Ovary (tissue), 10 donors: ENCODE measurements around the gene OR6M1. TPM values are rescaled to one million over a fixed set of nuclear protein-coding genes. Genes with fewer than 3 reads are reported as not detected.

Experiments
- DNase-seq, 5 donors: peaks; one replicate each; pipeline ENCODE4 v3.0.0-alpha.2; 2019 to 2020
- H3K27ac ChIP-seq, 2 donors: fragments of 200-600 bp; one replicate each; pipeline versions ENCODE4 v1.5.1 to v1.8.0; 2019 to 2022
- H3K27me3 ChIP-seq: fragments of 200-600 bp; one replicate; pipeline ENCODE4 v1.8.0; 2022
- H3K36me3 ChIP-seq: fragments of 200-600 bp; sonication (generic); one replicate; pipeline ENCODE4 v1.5.1; 2019
- H3K4me1 ChIP-seq: one replicate; pipeline ENCODE4 v1.8.1; 2013; ENCODE audit warnings: mild to moderate bottlenecking, moderate library complexity; ENCODE audit not compliant: insufficient read depth
- H3K4me3 ChIP-seq: fragments of 200-600 bp; sonication (generic); one replicate; pipeline ENCODE4 v1.5.1; 2017
- H3K9me3 ChIP-seq, 2 donors: fragments of 200-600 bp in 1 of 2; sonication (generic) in 1 of 2; one replicate each; pipeline versions ENCODE4 v1.5.1 to v1.8.1; 2013 to 2019; ENCODE audit warnings: mild to moderate bottlenecking in 1 of 2, moderate library complexity in 1 of 2
- CTCF ChIP-seq, 3 donors: fragments of 450-650 bp in 2 of 3; fragments of 200-600 bp in 1 of 3; IDR thresholded peaks; one replicate each; pipeline versions ENCODE4 v1.5.1 to v1.8.0; 2016 to 2022; ENCODE audit warnings: antibody characterized with exemption in 3 of 3, mild to moderate bottlenecking in 1 of 3
- EP300 ChIP-seq: sonication (generic); formaldehyde crosslinking; IDR thresholded peaks from one replicate; pipeline ENCODE4 v1.6.1; 2017; ENCODE audit warnings: antibody characterized with exemption
- POLR2A ChIP-seq: fragments of 450-650 bp; IDR thresholded peaks from one replicate; pipeline ENCODE4 v1.6.1; 2017; ENCODE audit warnings: antibody characterized with exemption, mild to moderate bottlenecking, moderate library complexity
- WGBS, 3 donors: extraction: QIAGEN DNeasy Blood & Tissue Kit in 1 of 3; methylation state at CpG; one replicate each; pipeline versions ENCODE4 v1.1.5 to v1.1.7; 2013 to 2017; 5-methylcytosine and 5-hydroxymethylcytosine counted together
- intact Hi-C, 4 donors: fragments of 100-400 bp; cut with DNase I; formaldehyde crosslinking; loops; one replicate each; pipeline versions ENCODE4 v1.11.0 to v1.15.1; 2022 to 2023
- long read RNA-seq, 3 donors: library from polyadenylated mRNA in 2 of 3; unstranded in 2 of 3; transcript quantifications; one replicate each; pipeline ENCODE4 v2.0.0 and lab custom pipeline, GENCODE V29; 2021 to 2026
- polyA plus RNA-seq, 2 donors: library from polyadenylated mRNA; stranded (reverse); fragments of 200-250 nt in 1 of 2; fragments of 350-450 nt in 1 of 2; fragmentation: Illumina TruSeq in 1 of 2; extraction: RNeasy Lipid Tissue Mini Kit (QIAGEN cat#74804) in 1 of 2; gene quantifications; one replicate each; pipeline ENCODE4 v1.2.3, GENCODE V29; 2013 to 2014
- total RNA-seq, 7 donors: library from RNA; depleted of rRNA in 2 of 7; stranded (reverse); fragments of >200 nt in 2 of 7; fragmentation: NEBNext Ultra II Directional in 3 of 7; extraction: Animal tissue kit (Norgen Biotek cat#: 25700) in 3 of 7; gene quantifications; one replicate each; pipeline versions ENCODE4 v1.1.0 to v1.2.4, GENCODE V29; 2016 to 2023
- donor health status: DM: no; HTN: no; CAD: no; lungs with moderate emphysema.
- donor health status: DM: no; HTN: no; CAD: no.
- donor health status: Bipolar disorder and iron deficiency.
- donor health status: DM: yes; HTN: yes; CAD: no.
- donor health status: DM: no; HTN: no; CAD: no.
- donor health status: DM: yes; HTN: yes; CAD: no.

The OR6M1 gene
- total RNA-seq, result not detected
- polyA plus RNA-seq, result not detected
- long read RNA-seq, donor 1, result 0 reads
- long read RNA-seq, donor 2, partial matches to known transcripts, result 0 of 3 reads
- long read RNA-seq, donor 2, other reads (novel, unspliced or antisense), result 0 of 3 reads
- long read RNA-seq, donor 3, result 0 reads

DNA sequence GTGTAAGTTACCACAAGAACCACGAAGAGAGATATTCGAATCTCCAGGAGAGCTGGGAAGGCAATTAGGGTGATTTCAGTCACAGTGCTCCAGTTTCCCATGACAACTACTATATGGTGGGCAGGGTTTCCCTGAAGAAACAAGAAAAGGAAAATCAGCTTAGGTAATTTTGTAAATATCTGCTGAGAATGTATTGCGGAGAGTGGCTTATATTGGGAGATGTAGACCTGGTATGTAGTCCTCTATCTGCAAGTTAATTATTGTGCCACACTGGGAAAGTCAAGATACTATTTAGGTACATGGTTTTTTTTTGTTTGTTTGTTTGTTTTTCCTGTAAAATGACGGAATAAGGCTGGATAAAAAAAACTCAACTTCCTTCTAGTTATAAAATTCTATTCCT, at the start of gene OR6M1:
OR6M1 (minus strand) TSS at position 101 of the 400 bp plus-strand sequence; CDS start at position 101, 0 bp downstream.
- Histone ChIP-seq H3K4me1 (no peaks in the 10 kb centered on the region), H3K36me3 (no peaks in the 10 kb centered on the region), H3K27me3 (no peaks in the 10 kb centered on the region), H3K9me3 (no peaks in the 10 kb centered on the region), H3K4me3 (no peak within 1 kb of the TSS), H3K27ac (no peak within 1 kb of the TSS)
- WGBS, 3 donors, result 61 to 74% (median 63%) methylated on average over 4 of the region's 4 CpGs
- TF ChIP-seq CTCF (IDR thresholded peaks at IDR 0.05) (no peak), EP300 (no peak), POLR2A (no peak)
- DNase-seq, result no peak
- intact Hi-C loops, result no loop called here

- Histone ChIP-seq H3K27me3 (no peaks in the 10 kb centered on the region), H3K4me1 (no peaks in the 10 kb centered on the region), H3K4me3 (no peak overlapping the region), H3K9me3 (no peaks in the 10 kb centered on the region), H3K27ac (no peak overlapping the region), H3K36me3 (no peaks in the 10 kb centered on the region)
- no peak for TF ChIP-seq POLR2A
- no peak for DNase-seq
- 94 to 98% (median 94%) methylated on average over 2 of the region's 2 CpGs for WGBS, 3 donors
- intact Hi-C loops, result no loop called here
Measured at GRCh38 chr11:123853038-123853437, 46.9 kb upstream of the OR6M1 start.

- no peak for TF ChIP-seq POLR2A
- no peak for TF ChIP-seq EP300
- TF ChIP-seq CTCF (IDR thresholded peaks at IDR 0.05), result no peak
- no peaks in the 10 kb centered on the region for H3K27me3 ChIP-seq
- H3K4me1 ChIP-seq, result no peaks in the 10 kb centered on the region
- intact Hi-C loops, result no loop called here
- H3K9me3 ChIP-seq, result no peaks in the 10 kb centered on the region
- H3K36me3 ChIP-seq, result no peaks in the 10 kb centered on the region
- no peak overlapping the region for H3K4me3 ChIP-seq
- no peak for DNase-seq
- H3K27ac ChIP-seq, result no peak overlapping the region
Measured at GRCh38 chr11:123852321-123852720, 46.2 kb upstream of the OR6M1 start.

DNA sequence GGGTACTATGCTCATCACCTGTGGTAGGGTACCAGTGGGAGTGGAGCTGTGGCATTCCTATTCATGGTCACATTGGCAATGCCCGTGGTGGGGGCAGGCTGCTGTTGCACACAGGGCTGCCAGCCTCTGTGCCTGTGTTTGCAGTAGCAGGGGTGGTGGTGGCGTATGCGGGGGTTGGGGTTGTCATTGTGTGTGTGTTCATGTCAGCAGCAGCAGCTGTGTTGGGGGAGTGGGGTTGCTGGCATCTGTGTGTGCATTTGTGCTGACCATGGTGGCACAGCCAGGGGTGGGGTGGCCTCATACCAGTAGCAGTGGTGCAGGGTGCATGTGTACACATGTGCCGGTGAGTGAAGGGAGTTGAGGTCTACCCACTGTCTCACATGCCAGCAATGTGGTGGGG, 45.0 kb upstream of the OR6M1 start:
- 92 to 98% (median 96%) methylated on average over 4 of the region's 4 CpGs for WGBS, 3 donors
- Histone ChIP-seq H3K27me3 (no peaks in the 10 kb centered on the region), H3K4me3 (no peak overlapping the region), H3K4me1 (no peaks in the 10 kb centered on the region), H3K9me3 (no peaks in the 10 kb centered on the region), H3K27ac (no peak overlapping the region), H3K36me3 (no peaks in the 10 kb centered on the region)
- intact Hi-C loops, result no loop called here
- TF ChIP-seq POLR2A (no peak), CTCF (IDR thresholded peaks at IDR 0.05) (no peak)
- no peak for DNase-seq

DNA sequence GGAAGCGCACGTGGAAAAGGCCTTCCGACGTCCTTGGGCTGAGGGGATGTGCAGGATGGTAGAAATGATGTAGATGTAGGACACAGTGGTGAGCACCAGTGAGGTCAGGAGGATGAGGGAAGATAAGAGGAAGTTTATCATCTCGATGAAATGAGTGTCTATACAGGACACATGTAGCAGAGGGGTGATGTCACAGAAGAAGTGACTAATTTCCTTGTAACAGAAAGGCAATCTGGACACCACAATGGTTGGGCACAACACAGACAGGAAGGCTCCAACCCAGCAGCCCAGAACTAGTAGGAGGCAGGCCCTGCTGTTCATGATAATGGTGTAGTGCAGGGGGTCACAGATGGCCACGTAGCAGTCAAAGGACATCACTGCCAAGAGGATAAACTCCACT, 35.0 kb upstream of the OR6M1 start:
- intact Hi-C loops, result no loop called here
- no peak for TF ChIP-seq CTCF (IDR thresholded peaks at IDR 0.05)
- TF ChIP-seq POLR2A, result no peak
- TF ChIP-seq EP300, result no peak

More for the DNA sequence above, 35.0 kb upstream of the OR6M1 start:
- no peak for DNase-seq
- no peak overlapping the region for H3K4me3 ChIP-seq
- H3K27me3 ChIP-seq, result no peaks in the 10 kb centered on the region
- no peak overlapping the region for H3K27ac ChIP-seq
- WGBS, 3 donors, result 80 to 86% (median 84%) methylated on average over 6 of the region's 6 CpGs
- H3K4me1 ChIP-seq, result no peaks in the 10 kb centered on the region
- no peaks in the 10 kb centered on the region for H3K36me3 ChIP-seq
- no peaks in the 10 kb centered on the region for H3K9me3 ChIP-seq
